ENCODE measurements around the gene CCDC157. TPM values are rescaled to one million over a fixed set of nuclear protein-coding genes. Genes with fewer than 3 reads are reported as not detected.

CCDC157 gene
- 2.0 and 2.2 TPM in 2 replicates for total RNA-seq (2014; rRNA removed; shearing (Covaris generic); ENCODE audit: low replicate concordance)

DNA sequence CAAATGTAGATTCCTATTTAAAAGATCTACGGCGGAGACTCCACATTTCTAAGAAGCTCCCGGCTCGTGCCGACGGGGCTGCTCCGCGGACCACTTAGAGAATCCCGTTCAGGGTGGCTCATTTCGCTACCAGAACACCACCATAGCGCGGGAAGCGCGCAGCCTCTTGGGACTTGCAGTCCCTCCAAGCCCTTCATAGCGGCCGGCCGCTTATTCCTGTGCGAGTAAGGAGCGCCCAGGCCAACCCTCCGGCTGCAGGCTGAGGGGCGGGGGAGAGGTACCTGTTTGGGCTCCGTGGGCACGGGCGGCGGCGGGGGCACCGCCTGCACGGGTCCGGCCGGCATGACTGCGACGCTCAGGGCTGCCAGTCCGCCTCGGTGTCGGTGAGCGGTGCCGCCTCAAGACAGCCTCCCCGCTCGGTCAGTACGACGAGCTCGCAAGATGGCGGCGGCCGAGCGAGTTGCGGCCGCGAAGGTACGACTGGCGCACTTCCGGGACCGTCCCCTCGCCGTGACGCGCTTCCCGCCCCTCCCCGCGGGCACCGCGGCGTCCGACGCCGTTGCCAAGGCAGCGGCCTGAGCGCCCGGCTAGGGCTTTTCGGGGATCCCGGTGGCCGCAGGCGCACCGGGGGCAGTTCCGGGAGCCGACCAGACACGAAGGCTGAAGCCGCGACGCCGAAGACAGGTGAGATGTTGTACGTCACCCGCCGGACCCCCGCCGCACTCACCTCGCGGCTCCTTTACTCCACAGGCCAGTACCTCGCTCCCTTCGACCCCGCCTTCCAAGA is at the start of gene CCDC157, which contains the start of gene SF3A1:
Gene CCDC157, plus strand, starts transcription at position 559 of the 787 bp plus-strand sequence. CDS start 8,994 bp downstream, outside the sequence.
Gene SF3A1, minus strand, starts transcription at position 446 of the 787 bp plus-strand sequence. Its CDS starts 102 bp downstream, at position 344.
- DNase-seq (ENCODE audit: low read depth) = peak; percentile 93
- in situ Hi-C loops (cut with HindIII; ENCODE audit: low pct_unique_long_range_greater_than_20kb, low sequenced_read_pairs) = no loop called here

DNA sequence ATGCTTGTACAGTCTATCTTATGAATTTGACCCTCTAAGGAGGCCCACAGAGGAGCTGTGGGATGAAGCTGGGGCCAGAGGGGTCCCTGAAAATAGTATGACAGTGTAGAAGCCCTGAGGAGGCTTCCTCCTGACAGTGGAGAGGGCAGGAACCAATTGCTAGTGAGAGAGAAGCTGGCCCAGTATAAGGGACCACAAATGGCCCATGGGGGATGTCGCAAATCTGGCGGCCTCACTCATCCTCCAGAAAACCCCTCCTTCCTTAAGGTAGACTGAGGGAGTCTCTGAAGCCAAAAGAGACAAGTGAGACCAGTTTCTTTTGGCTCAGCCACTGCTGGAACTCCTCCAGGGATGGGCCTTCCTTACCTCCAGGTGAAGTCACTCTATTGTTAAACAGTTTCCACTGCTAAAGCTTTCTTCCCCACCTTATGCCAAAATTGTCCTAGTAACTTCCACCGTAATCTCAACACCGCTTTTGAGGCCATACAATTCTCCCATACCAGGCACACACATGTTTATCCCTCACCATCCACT is 49.7 kb upstream of the CCDC157 start:
- in situ Hi-C loops (cut with HindIII; ENCODE audit: low pct_unique_long_range_greater_than_20kb, low sequenced_read_pairs) = no loop called here
- no peak for DNase-seq (ENCODE audit: low read depth)

DNA sequence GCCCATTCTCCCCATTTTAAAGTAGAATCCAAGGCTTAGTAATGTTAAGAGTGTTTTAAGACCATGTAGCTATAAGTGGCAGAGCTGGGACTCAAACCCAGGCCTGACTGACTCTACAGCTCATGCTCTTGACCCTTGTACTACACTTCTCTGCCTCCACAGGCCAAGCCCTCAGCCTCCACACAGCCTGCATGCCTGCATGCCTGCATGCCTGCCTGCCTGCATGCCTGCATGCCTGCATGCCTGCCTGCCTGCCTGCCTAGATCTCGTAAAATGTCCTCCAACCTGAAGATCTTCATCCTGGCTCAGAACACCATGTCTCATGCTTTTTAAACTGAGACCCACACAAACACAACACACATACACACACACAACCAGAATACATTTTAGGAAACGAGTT is 48.7 kb upstream of the CCDC157 start:
- no peak for DNase-seq (ENCODE audit: low read depth)
- in situ Hi-C loops (cut with HindIII; ENCODE audit: low pct_unique_long_range_greater_than_20kb, low sequenced_read_pairs) = no loop called here

DNA sequence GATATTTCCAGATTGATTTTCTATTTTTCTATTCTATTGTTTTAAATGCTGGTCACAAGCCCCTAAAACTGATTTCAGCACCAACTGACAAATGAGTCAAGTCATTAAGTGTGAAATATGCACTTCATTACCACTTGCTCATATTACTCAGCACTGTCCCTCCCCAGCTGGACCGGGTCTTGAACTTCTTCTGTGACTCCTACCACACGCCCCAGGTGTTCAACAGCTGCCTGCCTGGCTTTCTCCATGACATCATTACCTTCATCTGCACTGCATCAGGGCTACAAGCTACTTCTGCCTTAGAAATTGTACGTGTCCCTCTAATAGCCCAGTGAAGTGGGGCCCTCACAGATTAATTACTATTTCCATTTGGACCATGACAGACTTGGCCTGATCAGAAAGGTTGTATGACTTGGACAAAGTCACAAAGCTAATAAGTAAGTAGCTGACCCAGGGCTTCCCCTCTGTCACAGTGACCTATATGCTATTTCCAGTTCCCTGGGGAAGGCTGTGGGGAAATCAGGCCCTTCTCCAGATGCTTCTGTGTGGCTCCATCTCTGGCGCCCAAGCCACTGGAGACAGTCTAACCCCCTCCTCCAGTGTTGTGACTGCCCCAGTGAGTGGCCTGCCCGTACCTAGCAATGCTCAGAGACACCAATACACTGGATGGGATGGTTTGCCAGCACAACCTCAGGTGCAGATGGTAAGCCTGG is 48.1 kb upstream of the CCDC157 start:
- in situ Hi-C loops (cut with HindIII; ENCODE audit: low pct_unique_long_range_greater_than_20kb, low sequenced_read_pairs) = no loop called here
- peak; percentile 57 for DNase-seq (ENCODE audit: low read depth)

GRCh38 chr22:30309951-30310741 is 46.7 kb upstream of the CCDC157 start:
- in situ Hi-C loops (cut with HindIII; ENCODE audit: low pct_unique_long_range_greater_than_20kb, low sequenced_read_pairs) = no loop called here
- DNase-seq (ENCODE audit: low read depth) = peak; percentile 59

- peak; percentile 97 for DNase-seq (ENCODE audit: low read depth)
- in situ Hi-C loops (cut with HindIII; ENCODE audit: low pct_unique_long_range_greater_than_20kb, low sequenced_read_pairs) = no loop called here
Measured at GRCh38 chr22:30310881-30311771, 45.7 kb upstream of the CCDC157 start.

GRCh38 chr22:30312053-30312452 is 44.8 kb upstream of the CCDC157 start:
- in situ Hi-C loops (cut with HindIII; ENCODE audit: low pct_unique_long_range_greater_than_20kb, low sequenced_read_pairs) = no loop called here
- peak; percentile 97 for DNase-seq (ENCODE audit: low read depth)

GRCh38 chr22:30313527-30314363 is 43.1 kb upstream of the CCDC157 start:
- peak; percentile 48 for DNase-seq (ENCODE audit: low read depth)
- in situ Hi-C loops (cut with HindIII; ENCODE audit: low pct_unique_long_range_greater_than_20kb, low sequenced_read_pairs) = no loop called here

GRCh38 chr22:30314915-30315314 is 41.9 kb upstream of the CCDC157 start:
- DNase-seq (ENCODE audit: low read depth) = peak; percentile 72
- in situ Hi-C loops (cut with HindIII; ENCODE audit: low pct_unique_long_range_greater_than_20kb, low sequenced_read_pairs) = no loop called here

DNA sequence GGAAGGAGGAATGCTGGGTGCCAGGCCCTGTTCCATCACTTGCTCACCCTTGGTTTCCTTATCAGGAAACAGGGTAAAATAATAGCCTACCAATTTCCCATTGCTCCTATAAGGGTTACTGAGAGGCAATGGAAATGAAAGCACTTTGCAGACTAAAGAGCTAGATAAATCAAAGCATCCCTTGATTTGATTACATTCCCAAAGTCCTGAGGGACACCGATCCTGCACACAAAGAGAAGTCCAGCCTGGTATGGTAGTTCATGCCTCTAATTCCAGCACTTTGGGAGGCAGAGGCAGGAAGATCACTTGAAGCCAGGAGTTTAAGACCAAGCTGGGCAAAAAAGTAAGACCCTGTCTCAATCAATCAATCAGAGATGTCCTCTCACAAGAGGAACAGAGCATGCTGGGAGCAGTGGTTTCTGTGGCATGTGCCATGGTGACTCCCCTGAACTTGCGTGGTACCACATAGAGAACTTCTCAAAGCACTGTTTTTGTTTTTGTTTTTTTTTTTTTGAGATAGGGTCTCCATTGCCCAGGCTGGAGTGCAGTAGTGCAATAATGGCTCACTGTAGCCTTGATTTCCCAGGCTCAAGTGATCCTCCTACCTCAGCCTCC is 40.7 kb upstream of the CCDC157 start:
- in situ Hi-C loops (cut with HindIII; ENCODE audit: low pct_unique_long_range_greater_than_20kb, low sequenced_read_pairs) = no loop called here
- DNase-seq (ENCODE audit: low read depth) = no peak

DNA sequence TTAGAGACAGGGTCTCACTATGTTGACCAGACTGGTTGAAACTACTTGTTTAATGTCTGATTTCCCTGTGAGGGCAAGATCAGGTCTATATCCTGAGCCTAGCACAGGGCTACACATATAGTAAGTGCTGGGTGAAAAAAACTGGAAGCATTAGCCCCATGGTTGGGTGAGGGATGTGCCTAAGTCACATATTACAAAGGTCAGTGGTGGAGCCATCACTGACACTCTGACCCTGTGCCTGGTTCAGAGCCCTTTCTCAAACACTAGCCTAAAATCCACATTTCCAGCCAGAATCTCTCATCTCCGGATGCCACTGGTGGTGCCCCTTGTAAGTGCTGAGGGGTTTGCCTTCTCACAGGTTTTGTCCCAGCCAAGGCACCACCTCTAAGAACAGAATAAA is 39.0 kb upstream of the CCDC157 start:
- in situ Hi-C loops (cut with HindIII; ENCODE audit: low pct_unique_long_range_greater_than_20kb, low sequenced_read_pairs) = no loop called here

DNA sequence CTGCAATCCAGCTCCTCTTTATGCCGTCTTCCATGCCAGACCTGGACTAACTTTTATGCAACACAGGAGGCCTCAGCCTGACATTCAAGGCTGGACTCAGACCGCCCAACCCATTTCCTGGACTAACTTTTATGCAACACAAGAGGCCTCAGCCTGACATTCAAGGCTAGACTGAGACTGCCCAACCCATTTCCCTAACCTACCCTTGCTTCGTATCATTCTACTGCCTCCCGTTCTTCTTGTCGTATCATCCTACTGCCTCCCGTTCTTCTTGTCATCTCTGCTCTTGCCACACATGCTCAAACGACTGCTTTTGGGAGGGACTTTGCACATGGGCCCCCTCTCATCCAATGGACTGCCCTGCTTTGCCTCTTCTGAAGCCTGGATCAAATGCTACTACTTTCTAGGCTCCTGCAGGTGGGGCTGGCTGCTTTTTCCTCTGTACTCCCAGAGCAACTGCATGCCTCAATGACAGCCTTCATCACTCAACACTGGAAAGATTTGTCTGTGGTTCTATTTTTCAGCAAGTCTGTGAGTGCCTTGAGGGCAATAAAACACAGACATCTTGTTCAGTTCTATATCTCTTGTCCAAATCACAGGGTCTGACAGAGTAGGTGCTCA is 37.9 kb upstream of the CCDC157 start:
- in situ Hi-C loops (cut with HindIII; ENCODE audit: low pct_unique_long_range_greater_than_20kb, low sequenced_read_pairs) = no loop called here
- no peak for DNase-seq (ENCODE audit: low read depth)

More for the DNA sequence above, 39.0 kb upstream of the CCDC157 start:
- no peak for DNase-seq (ENCODE audit: low read depth)

DNA sequence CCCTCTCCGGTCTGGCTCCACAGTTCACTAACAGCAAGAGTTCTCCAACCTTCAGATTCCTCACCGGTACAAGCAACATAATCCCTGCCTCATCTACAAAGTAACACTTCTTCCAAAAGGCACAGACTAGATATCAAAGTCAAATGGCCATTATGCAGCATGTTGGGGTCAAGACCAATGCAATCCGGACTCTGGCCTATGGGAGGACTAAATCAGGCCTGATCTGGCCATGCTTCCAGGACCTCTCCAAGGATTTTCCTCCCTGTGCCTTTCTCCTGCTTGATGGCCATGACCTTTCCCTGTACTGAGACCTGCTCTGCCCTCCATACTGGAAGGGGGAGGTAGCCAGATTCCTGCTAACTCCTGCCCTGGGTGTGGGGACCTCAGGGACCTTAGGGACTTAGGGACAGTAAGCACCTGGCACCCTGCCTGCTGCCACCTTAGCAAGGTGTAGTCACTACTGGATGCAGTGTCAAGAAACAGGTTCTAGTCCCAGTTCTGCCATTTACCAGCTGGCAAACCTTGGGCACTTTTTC is 36.7 kb upstream of the CCDC157 start:
- no peak for DNase-seq (ENCODE audit: low read depth)
- in situ Hi-C loops (cut with HindIII; ENCODE audit: low pct_unique_long_range_greater_than_20kb, low sequenced_read_pairs) = no loop called here

DNA sequence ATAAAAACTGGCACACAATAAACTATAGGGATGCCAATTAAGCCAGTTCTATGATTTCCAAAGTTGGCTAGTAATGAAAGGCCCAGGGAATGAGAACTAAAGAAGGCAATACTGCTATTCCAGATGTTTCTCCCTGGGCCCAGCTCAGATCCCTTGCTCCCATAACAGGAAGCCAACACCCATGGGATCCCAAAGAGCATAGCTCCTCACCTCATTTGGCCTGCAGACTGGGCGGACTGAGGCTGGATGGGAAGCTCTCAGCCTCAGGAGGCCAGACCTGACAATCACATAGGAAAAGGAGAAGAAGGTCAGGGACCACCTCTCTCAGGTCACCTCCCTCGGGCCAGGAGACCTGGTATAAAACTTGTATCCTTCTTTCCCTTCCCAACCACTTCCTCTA is 35.3 kb upstream of the CCDC157 start:
- DNase-seq (ENCODE audit: low read depth) = no peak
- in situ Hi-C loops (cut with HindIII; ENCODE audit: low pct_unique_long_range_greater_than_20kb, low sequenced_read_pairs) = no loop called here

GRCh38 chr22:30323246-30323645 is 33.6 kb upstream of the CCDC157 start:
- no peak for DNase-seq (ENCODE audit: low read depth)
- in situ Hi-C loops (cut with HindIII; ENCODE audit: low pct_unique_long_range_greater_than_20kb, low sequenced_read_pairs) = no loop called here
